WTC11 (cell line): ENCODE measurements around the gene FAM120AOS. TPM values are rescaled to one million over a fixed set of nuclear protein-coding genes. Genes with fewer than 3 reads are reported as not detected.

Experiments used
- ATAC-seq: fragments of 200-7000 bp; cut with Tn5 transposase; 2 replicates; pipeline ENCODE4 v1.10.0; 2021; ENCODE audit warnings: mild to moderate bottlenecking, moderate library complexity
- CTCF ChIA-PET: fragments of 300-600 bp; sonication (Branson Sonifier 250); formaldehyde crosslinking; loops from one replicate; lab custom pipeline; 2021; ENCODE audit warnings: antibody characterized with exemption; lab: Charles Lee
- POLR2A ChIA-PET: fragments of 350-600 bp; sonication (Branson Sonifier 250); formaldehyde crosslinking; loops from one replicate; lab custom pipeline; 2021; ENCODE audit warnings: antibody characterized with exemption; lab: Charles Lee
- DNase-seq: peaks from one replicate; pipeline ENCODE4 v3.0.0; 2021; ENCODE audit warnings: low spot score
- H3K27ac Mint-ChIP-seq: 2 replicates; pipeline ENCODE4 v1.8.0; 2021; ENCODE audit warnings: mixed read lengths
- H3K27me3 Mint-ChIP-seq: 2 replicates; pipeline ENCODE4 v1.8.0; 2021; ENCODE audit warnings: low read depth, mild to moderate bottlenecking, moderate library complexity, mixed read lengths
- H3K36me3 Mint-ChIP-seq: 2 replicates; pipeline ENCODE4 v1.8.0; 2021; ENCODE audit warnings: mixed read lengths
- H3K4me1 Mint-ChIP-seq: 2 replicates; pipeline ENCODE4 v1.8.0; 2022; ENCODE audit warnings: mixed read lengths
- H3K4me3 Mint-ChIP-seq: 2 replicates; pipeline ENCODE4 v1.8.0; 2021; ENCODE audit warnings: mild to moderate bottlenecking, moderate library complexity, mixed read lengths
- H3K9me3 Mint-ChIP-seq: 2 replicates; pipeline ENCODE4 v1.8.0; 2021; ENCODE audit warnings: mixed read lengths
- ARID4B ChIP-seq: sonication (generic); formaldehyde crosslinking; IDR thresholded peaks from 2 replicates; pipeline ENCODE4 v1.8.0; 2023; ENCODE audit warnings: missing genetic modification reagents, mild to moderate bottlenecking, borderline replicate concordance
- ELF4 ChIP-seq: sonication (generic); formaldehyde crosslinking; IDR thresholded peaks from 2 replicates; pipeline ENCODE4 v1.8.1; 2022; ENCODE audit warnings: low read depth, mild to moderate bottlenecking, moderate library complexity, missing genetic modification reagents
- KAT7 ChIP-seq: sonication (generic); formaldehyde crosslinking; IDR thresholded peaks from 2 replicates; pipeline ENCODE4 v1.8.1; 2023; ENCODE audit warnings: missing genetic modification reagents, mild to moderate bottlenecking, borderline replicate concordance
- MYBL2 ChIP-seq: sonication (generic); formaldehyde crosslinking; IDR thresholded peaks from 2 replicates; pipeline ENCODE4 v1.8.1; 2023; ENCODE audit warnings: mild to moderate bottlenecking, moderate library complexity, missing genetic modification reagents
- NR2C2 ChIP-seq: sonication (generic); formaldehyde crosslinking; IDR thresholded peaks from 2 replicates; pipeline ENCODE4 v1.8.0; 2022; ENCODE audit warnings: mild to moderate bottlenecking, missing genetic modification reagents
- OVOL2 ChIP-seq: fragments of 250-450 bp; sonication (Bioruptor Pico); IDR thresholded peaks from 2 replicates; pipeline ENCODE4 v1.9.0; 2021; ENCODE audit warnings: mild to moderate bottlenecking, borderline replicate concordance
- PRRX2 ChIP-seq: fragments of 250-450 bp; sonication (Bioruptor Pico); IDR thresholded peaks from 2 replicates; pipeline ENCODE4 v1.8.0; 2021; ENCODE audit warnings: mild to moderate bottlenecking
- ZNF671 ChIP-seq: fragments of 250-450 bp; sonication (Bioruptor Pico); IDR thresholded peaks from 2 replicates; pipeline ENCODE4 v1.8.0; 2021; ENCODE audit warnings: mild to moderate bottlenecking
- total RNA-seq: library from RNA; stranded (reverse); gene quantifications from 3 replicates; pipeline ENCODE4 v1.2.3, GENCODE V29; 2021
- TF ChIP-seq, protein P1 (sequence below): sonication (generic); formaldehyde crosslinking; IDR thresholded peaks from 2 replicates; pipeline ENCODE4 v1.8.1; 2023; ENCODE audit warnings: mild to moderate bottlenecking, missing genetic modification reagents, moderate library complexity
- TF ChIP-seq, protein P2 (sequence below): fragments of 250-450 bp; sonication (Bioruptor Pico); IDR thresholded peaks from 2 replicates; pipeline ENCODE4 v1.9.0; 2021; ENCODE audit warnings: mild to moderate bottlenecking, borderline replicate concordance
- TF ChIP-seq, protein P3 (sequence below): sonication (generic); formaldehyde crosslinking; IDR thresholded peaks from 2 replicates; pipeline ENCODE4 v1.8.1; 2022; ENCODE audit warnings: mild to moderate bottlenecking, moderate library complexity, missing genetic modification reagents

The FAM120AOS gene
- total RNA-seq, 1 experiment from 2014 or later: 44.4 TPM

GRCh38 chr9:93431539-93432105, 21.8 kb downstream of the FAM120AOS start:
- Mint-ChIP-seq H3K4me3 (no peak overlapping the region), H3K36me3 (no peaks in the 10 kb centered on the region), H3K9me3 (peaks cover 4% of the 10 kb centered on the region), H3K27me3 (no peaks in the 10 kb centered on the region), H3K4me1 (peaks cover 10% of the 10 kb centered on the region), H3K27ac (no peak overlapping the region)
- ChIA-PET POLR2A (no interaction called here), CTCF (interaction anchor here (0.6 kb wide), 1 partner anchor 129 kb away, joined by 3 read pairs; no protein-coding TSS in a partner anchor)
- DNase-seq (no peak), ATAC-seq (no peak)
- no peak for TF ChIP-seq NR2C2 (CRISPR knock-in tag)
- TF ChIP-seq, protein P1, sequence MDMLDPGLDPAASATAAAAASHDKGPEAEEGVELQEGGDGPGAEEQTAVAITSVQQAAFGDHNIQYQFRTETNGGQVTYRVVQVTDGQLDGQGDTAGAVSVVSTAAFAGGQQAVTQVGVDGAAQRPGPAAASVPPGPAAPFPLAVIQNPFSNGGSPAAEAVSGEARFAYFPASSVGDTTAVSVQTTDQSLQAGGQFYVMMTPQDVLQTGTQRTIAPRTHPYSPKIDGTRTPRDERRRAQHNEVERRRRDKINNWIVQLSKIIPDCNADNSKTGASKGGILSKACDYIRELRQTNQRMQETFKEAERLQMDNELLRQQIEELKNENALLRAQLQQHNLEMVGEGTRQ (CRISPR knock-in tag): no peak
- no peak for TF ChIP-seq PRRX2 (CRISPR knock-in tag)
- no peak for TF ChIP-seq ZNF671 (CRISPR knock-in tag)
- no peak for TF ChIP-seq KAT7 (CRISPR knock-in tag)
- TF ChIP-seq OVOL2 (CRISPR knock-in tag): no peak
- TF ChIP-seq, protein P2, sequence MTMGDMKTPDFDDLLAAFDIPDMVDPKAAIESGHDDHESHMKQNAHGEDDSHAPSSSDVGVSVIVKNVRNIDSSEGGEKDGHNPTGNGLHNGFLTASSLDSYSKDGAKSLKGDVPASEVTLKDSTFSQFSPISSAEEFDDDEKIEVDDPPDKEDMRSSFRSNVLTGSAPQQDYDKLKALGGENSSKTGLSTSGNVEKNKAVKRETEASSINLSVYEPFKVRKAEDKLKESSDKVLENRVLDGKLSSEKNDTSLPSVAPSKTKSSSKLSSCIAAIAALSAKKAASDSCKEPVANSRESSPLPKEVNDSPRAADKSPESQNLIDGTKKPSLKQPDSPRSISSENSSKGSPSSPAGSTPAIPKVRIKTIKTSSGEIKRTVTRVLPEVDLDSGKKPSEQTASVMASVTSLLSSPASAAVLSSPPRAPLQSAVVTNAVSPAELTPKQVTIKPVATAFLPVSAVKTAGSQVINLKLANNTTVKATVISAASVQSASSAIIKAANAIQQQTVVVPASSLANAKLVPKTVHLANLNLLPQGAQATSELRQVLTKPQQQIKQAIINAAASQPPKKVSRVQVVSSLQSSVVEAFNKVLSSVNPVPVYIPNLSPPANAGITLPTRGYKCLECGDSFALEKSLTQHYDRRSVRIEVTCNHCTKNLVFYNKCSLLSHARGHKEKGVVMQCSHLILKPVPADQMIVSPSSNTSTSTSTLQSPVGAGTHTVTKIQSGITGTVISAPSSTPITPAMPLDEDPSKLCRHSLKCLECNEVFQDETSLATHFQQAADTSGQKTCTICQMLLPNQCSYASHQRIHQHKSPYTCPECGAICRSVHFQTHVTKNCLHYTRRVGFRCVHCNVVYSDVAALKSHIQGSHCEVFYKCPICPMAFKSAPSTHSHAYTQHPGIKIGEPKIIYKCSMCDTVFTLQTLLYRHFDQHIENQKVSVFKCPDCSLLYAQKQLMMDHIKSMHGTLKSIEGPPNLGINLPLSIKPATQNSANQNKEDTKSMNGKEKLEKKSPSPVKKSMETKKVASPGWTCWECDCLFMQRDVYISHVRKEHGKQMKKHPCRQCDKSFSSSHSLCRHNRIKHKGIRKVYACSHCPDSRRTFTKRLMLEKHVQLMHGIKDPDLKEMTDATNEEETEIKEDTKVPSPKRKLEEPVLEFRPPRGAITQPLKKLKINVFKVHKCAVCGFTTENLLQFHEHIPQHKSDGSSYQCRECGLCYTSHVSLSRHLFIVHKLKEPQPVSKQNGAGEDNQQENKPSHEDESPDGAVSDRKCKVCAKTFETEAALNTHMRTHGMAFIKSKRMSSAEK (CRISPR knock-in tag): no peak
- TF ChIP-seq MYBL2 (CRISPR knock-in tag): no peak

DNA sequence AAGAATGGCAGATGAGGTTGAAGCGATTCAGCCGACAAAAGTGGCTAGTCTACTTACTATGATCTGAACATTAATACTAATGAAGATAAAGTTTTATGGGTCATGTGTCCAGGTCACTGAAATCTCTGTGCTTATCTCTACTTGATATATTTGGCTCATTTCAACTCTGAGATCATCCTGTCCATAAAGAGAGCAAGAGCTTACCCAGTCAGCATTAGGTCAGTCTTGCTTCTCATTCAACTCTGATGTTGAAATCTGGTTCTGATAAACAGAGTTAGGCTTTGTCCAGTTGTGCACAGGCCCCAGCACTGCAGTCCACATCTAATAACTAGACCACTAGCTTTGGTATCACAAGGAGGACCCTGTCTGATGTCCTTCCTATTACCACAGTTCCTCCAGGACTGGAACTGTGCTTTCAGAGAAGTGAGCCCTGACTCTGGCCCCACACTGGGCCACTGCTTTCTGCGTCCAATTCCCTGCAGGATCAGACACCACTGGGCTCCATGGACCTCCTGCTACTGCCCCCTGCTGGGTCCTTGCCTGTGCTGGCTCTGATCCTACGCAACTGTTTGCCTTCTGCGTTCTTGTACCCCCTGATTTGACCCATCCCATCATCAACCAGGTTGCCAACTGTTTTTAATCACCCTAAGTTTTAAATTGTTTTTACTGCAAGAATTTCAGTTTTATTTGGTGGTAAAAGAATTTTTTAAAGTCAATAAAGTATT, 25.6 kb downstream of the FAM120AOS start:
- Mint-ChIP-seq H3K4me1 (peaks cover 2% of the 10 kb centered on the region), H3K9me3 (peaks cover 27% of the 10 kb centered on the region), H3K27me3 (peaks cover 2% of the 10 kb centered on the region; the same call in 1 of the 2 replicates), H3K27ac (no peak overlapping the region), H3K36me3 (peaks cover 11% of the 10 kb centered on the region), H3K4me3 (no peak overlapping the region)
- ATAC-seq: peak; percentile 46; the same call in 1 of the 2 replicates
- peak; percentile 59 for DNase-seq
- CTCF ChIA-PET: no interaction called here
- POLR2A ChIA-PET: no interaction called here
- no peak for TF ChIP-seq ELF4 (CRISPR knock-in tag)
- no peak for TF ChIP-seq ARID4B (CRISPR knock-in tag)
- TF ChIP-seq, protein P3, sequence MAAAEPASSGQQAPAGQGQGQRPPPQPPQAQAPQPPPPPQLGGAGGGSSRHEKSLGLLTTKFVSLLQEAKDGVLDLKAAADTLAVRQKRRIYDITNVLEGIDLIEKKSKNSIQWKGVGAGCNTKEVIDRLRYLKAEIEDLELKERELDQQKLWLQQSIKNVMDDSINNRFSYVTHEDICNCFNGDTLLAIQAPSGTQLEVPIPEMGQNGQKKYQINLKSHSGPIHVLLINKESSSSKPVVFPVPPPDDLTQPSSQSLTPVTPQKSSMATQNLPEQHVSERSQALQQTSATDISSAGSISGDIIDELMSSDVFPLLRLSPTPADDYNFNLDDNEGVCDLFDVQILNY (CRISPR knock-in tag): no peak
